GM18867 (cell line): Measurements from ENCODE around the gene GMFB.

Experiments used
- ATAC-seq: cut with Tn5 transposase; IDR thresholded peaks from one replicate; pipeline ENCODE4 v1.9.1; 2021; ENCODE audit warnings: mild to moderate bottlenecking, moderate library complexity; ENCODE audit not compliant: unreplicated experiment

The GMFB gene

DNA sequence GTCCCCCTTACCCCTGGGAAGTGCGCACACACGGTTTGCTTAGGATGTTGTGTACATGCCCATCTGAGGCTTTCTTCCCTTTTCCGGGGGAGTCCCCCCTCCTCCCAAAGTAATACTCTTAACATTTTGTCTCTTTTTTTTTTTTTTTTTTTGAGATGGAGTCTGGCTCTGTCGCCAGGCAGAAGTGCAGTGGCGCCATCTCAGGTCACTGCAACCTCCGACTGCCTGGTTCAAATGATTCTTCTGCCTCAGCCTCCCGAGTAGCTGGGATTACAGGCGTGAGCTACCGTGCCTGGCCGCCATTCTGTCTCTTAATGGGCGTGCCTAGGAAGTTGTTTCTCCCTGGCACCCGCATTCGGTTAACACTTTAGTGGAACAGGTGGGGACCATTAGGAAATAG, 4.5 kb upstream of the GMFB start:
- ATAC-seq: no peak

DNA sequence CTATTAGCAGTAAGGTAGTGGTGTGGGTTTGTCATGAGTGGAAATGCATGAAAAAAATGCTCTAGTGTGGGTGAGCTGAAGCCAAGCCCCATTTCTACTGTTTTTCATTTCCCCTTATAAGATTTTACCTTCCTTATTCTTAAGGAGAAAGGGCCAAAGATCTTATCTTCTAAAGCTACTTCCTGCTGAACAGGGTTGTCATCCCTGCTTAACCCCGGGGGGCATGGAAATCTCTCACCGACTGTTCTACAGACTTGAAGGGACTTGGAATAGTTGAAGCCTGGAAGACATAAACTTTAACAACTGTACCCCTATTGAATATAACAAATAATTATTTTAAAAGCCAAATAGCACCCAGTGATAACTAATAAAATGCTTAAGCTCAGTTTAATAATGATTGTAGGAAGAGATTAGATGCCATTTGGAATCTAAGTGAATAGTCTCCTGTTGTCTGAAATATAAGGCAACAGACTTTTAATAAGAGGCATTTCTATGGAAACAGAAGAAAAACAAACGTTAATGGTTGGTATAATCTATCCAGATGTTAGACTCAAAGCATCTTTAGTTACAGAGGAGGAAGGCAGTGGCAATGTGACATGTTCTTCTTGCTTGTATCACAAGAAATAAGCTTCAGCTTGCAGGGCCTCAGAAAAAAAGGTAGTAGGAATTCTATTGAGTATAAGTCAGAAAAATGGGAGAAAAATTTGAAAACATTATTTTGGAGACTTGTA, 1.8 kb upstream of the GMFB start:
- ATAC-seq: no peak

DNA sequence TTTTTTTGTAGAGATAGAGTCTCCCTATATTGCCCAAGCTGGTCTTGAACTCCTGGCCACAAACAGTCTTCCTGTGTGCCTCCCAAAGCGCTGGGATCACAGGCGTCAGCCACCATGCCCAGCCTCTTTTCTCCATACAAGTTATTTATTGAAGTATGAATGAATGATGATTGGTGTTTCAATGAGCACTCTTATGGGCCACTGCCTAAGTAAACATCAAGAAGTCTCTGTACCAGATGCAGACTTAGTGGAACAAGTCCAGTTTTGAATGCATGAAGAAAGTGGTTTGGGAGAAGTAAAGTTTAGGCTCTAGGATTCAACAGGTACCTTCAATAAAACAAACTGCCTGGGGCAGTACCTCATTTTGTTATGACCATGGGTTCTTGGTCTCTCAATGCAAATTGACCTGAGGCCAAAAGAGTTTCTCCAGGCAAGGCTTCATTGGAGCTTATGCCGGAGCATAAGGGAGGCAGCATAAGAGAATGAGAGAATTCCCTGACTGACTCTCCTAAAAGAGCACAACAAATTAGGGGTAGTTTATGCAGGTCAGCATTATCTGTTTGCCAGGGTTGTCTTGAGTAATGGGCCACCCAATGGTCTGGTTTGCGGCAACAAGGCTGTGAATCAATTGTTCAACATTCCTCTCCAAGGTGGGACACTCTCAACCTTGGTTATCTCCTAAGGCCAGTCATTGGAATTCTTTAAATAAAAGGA, 1.1 kb upstream of the GMFB start:
- no peak for ATAC-seq

DNA sequence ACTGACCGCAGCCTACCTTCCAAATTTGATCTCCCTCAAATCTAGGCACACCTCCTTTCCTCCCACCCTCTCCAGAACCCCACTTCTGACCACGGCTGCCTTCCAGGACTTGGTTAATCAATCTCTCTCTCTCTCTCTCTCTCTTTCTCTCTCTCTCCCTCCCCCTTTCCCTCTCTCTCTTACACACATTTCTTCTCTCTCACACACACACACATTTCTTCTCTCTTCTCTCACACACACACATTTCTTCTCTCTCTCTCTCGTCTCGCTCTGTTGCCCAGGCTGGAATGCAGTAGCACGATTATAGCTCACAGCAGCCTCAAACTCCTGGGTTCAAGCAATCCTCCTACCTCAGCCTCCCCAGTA, 521 bp upstream of the GMFB start:
- ATAC-seq: peak; percentile 25

DNA sequence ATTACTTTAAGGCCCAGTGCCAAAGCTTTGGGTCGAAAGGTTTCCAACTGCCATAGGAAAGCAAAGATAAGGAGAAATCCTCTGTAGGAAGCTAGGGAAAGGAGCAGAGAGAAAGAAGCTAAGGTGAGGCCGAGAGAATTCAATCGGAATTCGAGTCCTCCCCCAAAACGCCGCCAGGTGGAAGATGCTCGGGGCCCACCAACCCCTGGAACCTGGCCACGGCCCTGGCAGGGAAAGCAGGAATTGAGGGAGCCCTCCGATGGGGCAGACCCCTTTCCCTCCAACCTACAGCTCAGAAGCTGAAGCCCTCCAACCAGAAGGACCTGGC, 498 bp downstream of the GMFB start:
- no peak for ATAC-seq

DNA sequence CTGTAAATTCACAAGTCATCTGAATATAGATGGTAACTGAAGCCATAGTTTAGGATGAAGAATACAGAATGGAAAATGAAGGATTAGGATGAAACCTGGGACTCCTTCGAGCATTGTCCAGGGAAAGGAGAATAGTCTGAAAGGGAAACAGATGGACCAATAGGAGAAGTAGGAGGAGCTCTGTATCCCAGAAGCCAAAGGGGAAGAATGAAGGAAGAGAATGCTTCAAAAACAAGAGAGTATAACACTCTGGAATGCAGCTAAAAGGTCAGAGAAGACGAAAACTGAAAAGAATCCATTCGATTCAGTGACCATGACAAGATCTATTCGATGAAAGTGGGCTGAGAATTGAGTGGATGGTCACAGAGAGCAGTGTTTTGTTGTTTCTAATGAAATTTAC, 1.0 kb downstream of the GMFB start:
- ATAC-seq: no peak

DNA sequence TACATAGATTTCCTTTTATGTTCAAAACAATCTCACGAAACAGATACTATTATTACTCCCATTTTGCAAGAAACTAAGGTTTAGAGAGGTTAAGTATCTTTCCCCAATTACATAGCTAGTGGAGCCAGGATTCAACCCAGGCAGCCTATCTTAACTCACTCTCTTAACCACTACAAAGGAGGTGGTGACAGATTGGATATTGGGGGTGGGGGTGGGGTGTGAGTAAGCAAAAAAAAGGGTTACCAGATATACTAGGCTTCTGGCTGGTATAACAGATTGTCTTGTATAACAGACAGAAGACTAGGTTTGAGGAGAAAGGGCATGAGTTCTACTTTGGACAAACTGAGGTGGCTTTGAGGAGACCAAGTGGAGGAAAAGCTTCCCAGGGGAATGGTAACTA, 2.1 kb downstream of the GMFB start:
- no peak for ATAC-seq

DNA sequence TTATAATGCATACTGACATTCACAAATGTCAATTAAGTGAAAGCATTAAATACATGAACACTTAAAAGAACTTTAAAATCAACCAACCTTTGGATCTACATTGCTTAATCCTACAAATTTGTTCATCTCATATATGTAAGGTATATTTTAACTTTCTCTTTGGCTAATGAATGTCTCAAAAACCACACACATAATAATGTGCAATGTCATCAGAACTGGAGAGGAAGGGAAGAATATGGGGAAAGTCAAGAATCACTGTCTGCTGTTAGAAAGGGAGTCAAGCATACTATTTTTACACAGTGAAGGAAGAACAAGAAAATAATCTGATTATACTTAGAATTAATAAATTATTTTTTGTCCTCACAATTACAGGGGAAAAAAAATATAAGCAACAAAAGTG, 4.9 kb downstream of the GMFB start:
- no peak for ATAC-seq

DNA sequence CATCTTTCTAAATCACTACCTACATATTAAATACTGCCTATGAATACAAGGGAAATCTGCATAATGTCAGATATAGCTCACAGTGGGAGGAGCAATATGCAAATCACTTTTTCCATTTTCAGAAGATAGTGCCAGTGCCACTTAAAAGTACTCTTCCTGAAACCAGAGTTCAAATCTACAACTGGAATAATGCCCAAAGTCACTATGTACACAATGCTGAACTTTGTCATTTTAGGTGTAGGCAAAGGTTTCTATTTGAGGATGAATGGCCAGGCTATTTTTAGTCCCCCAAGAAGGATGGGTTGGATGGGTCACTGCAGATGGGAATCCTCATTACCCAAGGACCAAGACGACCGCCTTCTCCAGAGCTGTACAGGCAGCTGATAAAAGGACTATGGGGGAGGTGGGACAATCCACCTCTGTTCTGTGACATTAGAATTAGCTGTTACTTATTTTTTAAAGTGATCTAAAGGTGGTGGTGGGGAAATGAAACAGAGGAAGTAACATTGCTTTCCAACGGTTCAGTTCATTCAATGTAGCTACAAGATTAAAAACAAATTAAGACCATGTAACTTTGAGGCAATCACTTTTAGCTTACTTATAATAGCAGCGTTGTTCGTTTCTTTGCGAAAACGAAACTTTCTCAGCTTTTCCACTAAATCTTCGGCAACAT, 5.6 kb downstream of the GMFB start:
- no peak for ATAC-seq

DNA sequence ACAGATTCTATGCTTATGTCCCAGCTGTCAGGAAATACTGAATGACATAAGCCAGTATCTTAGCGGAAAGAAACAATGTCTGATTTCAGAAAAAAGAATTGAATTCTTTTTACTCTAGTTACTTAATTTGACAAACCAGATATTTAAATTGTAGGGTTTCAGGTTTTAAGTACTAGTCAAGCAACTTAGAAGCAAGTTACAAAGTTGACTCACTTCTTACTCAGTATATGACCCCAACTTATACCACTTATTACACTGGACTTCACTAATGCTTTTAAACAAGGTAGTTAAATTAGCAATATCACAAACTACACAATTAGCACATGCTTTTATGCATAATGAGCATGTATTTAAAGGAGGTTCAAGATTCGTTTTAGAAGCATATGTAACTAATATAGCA, 7.1 kb downstream of the GMFB start:
- ATAC-seq: no peak

DNA sequence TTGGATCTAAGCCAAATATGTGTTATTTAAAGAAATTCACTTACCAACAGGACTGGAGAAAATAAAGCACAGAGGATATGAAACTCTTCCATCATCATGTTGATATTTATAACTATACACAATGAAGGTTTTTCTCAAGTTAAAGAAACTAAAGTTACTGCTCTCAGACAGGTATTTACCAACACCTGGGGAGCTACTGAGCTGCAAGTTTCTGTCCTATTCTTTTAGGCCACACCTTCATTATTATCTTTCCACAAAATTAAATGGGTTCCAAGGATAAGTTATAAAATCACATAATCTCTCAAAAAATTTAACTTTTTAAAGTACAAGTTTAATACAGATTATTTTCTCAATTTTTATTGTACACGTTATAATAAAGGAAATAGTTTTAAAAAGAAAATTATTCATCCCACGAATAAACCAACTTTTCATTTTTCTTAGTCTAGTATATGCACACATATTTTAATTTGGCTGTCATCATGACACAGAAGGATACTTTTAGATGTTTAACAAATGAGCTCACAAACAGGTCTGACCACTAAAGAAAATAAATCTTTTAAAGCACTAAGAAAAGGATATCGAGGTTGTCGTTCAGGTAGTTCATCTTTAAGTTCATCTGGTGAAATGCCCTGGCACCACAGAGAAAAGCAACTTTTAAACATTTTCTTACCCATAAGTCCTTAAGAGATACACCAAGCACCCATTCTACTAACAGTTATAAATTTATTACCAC, 7.8 kb downstream of the GMFB start:
- ATAC-seq: no peak

DNA sequence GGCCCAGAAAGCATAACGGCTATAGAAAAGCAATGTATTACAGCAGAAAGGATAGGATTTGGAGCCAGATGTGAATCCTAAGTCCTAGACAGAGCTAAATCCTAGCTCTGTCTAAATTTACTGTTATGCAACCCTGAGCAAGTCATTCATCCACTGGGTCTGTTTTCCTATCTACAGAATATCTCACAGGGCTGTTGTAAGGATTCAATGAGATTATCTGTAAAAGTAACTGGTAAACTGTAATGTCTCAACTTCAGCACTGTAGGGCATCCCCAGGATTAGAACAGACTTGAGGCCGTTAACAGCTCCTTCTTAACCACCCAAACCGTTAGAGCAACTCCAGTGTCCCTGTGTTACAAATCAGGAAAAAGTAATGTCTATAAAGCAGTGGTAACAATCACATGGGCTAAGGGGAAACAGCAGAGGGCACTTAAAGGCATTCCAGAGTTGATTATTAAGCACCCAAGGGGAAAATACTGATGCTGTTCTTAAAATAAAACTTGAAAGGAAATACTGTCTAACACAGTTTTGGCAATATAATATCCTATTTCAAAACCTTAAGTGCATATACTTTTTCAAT, 10.1 kb downstream of the GMFB start:
- ATAC-seq: no peak

DNA sequence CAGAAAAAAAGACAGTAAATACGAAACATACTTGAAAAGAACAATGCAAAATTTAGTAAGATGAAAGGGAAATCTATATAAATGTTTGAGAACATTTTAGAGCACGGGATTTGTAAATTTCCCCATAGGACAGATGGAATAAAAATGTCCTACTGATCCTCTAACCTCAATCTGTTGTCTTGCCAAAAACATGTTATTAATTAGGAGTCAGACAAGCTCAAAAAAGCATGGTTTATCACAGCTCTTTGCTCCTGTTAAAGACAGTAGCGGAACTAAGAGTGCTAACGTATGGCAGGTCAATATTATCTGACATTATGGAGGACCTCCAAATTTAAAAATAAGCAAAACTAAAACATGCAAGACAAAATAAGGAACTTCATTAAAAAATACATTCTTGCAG, 12.9 kb downstream of the GMFB start:
- ATAC-seq: no peak

DNA sequence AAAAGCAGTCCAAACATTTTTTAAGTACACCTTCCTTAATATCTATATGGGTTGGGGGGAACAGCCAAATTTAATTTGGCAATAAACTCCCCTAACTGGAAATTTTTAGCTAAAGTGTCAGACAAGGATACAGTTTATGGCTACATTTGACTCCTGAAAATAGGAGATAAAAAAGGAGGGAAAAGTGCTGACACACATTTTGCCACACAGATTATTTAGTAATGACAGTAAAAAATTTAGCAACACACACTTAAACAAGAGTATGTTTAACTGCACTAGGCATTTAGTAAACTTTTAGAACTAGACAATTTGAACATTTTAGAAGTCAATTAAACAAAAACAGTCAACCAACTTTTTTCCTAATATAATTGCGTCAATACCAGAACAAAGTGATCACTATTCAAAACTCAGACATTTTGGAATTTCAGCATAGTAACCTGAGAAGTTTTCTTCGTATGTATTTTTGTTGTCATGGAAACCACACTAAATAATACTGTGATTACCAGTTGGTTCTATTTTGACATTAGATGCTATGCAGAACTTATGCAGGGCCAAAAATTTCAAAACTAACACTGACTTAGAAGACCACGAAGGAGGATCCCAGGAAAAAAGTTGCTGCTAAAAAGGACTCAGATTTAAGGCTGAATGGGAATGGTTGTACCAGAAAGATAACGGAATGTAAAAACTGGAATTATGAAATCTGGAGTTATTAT, 13.4 kb downstream of the GMFB start:
- no peak for ATAC-seq

DNA sequence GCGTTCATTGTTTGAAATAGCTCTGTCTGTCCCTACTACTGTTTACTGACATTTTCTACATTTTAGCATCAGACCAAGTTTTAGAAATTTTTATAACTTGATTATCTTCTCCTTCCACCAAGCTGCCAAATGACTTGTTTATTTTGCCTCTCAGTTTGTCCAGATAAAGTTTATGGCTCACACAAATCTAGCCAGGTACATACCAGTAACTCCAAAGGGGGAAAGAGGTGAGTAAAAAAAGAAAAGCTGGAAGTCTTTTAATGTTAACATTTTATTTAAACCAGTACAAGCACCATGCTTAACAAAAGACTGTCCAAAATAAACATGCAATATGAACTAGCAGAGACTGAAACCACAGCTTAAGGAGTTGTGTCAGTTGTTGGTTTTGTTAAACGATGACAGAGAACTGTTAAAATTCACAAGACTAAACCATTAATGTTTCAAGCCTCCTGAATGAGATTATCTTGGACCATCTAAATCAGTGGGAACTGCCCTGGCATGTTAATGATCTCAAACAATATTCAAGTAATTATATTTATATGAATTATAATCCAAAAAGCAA, 14.5 kb downstream of the GMFB start:
- ATAC-seq: no peak

DNA sequence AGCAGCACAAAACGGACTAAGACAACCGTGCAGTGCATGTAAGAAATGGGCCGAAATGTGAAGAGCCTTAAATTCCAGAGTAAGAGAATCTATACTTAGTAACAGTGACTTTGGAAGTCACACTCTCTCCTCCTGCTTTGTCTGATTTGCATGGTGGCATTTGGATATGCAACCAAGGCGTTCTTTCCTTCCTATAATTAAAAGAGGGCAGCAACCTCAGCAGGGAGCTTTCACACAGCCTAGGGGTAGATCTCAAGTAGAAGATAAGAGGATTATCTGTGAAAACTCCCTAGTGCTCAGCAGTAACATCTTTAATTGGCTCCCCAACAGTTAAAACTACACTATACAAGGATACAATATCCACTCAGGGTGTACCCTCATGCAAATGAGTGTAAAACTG, 16.5 kb downstream of the GMFB start:
- no peak for ATAC-seq

DNA sequence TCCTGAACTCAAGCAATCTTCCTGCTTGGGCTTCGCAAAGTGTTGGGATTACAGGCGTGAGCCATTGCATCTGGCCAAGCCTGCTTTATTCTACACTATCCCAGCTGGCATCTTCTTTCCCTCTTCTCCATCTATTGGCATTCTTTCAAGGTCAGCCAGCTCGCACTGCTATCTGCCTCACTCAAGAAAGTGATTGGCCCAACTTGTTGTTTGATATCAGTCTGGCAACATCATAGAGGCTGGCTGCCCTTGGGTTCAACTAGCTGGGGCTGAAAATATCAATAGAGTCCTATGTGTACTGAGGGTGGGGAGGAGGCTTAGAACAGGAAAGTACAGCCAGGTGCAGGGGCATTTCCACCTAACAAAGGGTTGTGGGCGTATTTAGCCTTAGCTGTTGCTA, 17.1 kb downstream of the GMFB start:
- no peak for ATAC-seq

DNA sequence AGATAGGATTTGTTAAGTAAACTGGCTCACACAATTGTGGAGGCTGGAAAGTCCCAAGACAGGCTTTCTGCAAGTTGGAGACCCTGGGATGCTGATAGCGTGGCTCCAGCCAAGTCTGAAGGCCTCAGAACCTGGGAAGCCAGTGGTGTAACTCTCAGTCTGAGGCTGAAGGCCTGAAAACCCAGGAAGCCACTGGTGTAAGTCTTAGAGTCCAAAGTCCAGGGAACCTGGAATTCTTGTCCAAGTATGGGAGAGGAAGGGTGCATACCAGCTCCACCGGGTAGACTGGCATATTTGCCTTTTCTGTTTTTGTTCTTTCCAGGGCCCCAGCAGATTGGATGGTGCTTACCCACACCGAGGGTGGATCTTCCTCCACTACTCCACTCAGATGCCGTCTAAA, 18.1 kb downstream of the GMFB start:
- no peak for ATAC-seq

DNA sequence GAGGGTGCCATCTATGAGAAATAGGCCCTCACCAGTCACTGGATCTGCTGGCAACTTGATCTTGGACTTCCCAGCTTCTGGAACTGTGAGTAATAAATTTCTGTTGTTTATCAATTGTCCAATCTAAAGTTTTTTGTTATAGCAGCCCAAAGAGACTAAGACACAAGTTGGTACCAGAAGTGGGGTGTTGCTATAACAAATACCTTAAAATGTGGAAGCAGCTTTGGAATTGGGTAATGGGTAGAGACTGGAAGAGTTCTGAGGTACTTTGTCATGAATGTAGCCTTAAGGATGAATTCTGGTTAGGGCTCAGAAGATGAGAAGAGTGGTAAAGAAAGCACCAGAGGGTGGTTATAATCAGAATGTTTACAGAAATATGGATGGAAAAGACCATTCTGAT, 21.5 kb downstream of the GMFB start:
- no peak for ATAC-seq

DNA sequence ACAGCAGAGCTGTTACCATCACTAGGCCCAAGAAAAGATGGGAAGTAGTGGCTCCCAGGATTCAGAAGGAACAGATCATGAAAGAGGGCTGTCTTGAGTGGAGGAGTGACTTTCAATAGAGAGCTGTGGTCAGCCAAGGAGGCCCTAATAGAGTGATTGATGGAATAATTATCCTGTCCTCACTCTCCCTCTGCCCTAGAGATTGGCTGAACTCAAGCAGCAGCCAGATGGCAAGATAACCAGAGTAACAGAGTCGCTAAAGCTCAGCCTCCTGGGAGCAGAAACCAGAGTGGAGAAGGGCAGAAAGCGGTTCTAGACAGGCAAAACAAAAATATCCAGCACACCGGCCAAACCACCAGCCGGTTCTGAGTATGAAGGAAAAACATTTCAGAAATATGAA, 23.1 kb downstream of the GMFB start:
- no peak for ATAC-seq

DNA sequence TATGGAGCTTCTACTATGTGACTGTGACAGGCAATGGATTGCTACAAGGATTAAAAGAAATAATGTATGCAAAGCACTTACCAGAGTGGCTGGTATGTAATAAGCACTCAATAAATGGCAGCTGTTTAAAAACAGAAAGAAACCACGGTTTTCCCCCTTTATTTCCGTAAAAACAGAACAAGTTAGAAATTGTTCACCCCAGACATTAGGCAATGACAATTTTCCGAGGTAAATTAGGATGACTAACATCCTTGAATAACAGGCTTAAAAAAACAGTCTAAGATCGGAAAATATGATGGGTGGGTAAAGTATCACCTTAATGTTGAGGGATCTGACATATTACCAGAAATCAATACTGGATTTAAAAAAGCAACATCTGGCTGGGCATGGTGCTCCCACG, 26.7 kb downstream of the GMFB start:
- ATAC-seq: no peak
